ENCODE results near the gene MRPS23.

GRCh38 chr17:57806167-57806830 lies 43.5 kb downstream of the MRPS23 start:
- TF ChIP-seq POLR2A (IDR thresholded peaks at IDR 0.05): no peak
- no peak for TF ChIP-seq CTCF (IDR thresholded peaks at IDR 0.05)
